Stimulated activated CD8-positive, alpha-beta memory T cell treated with anti-CD3 and anti-CD28 coated beads, Interleukin-15, amount 100 ng/mL, for 1 hour (primary cell): ENCODE data around the gene SASH1.

Source experiments
- DNase-seq: peaks from one replicate; pipeline ENCODE4 v3.0.0-alpha.2; 2020; ENCODE audit warnings: low read depth

SASH1 gene

DNA sequence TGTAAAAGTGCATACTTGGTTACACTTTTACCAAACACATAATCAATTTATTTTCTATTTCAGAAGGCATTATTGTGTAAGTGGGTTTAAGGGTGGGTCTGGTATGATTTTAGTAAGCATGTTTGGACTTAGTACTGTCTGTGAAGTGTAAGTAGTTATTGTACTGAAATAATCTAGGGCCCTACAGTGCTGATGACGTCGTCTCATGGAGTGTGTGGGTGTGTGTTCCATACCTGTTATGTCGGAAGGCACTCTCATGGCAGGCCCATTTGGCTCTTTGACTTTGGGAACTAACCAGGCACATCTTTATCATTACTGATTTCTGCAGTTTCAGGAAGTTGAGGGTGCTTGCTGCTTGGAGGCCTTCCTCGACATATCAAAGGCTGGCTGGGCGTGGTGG lies 155.1 kb downstream of the SASH1 start:
- no peak for DNase-seq

GRCh38 chr6:148500402-148500801 lies 157.8 kb downstream of the SASH1 start:
- DNase-seq = no peak

- no peak for DNase-seq
These were observed 158.5 kb downstream of the SASH1 start for GRCh38 chr6:148501178-148501590.

GRCh38 chr6:148502083-148502772 lies 159.6 kb downstream of the SASH1 start:
- no peak for DNase-seq

DNA sequence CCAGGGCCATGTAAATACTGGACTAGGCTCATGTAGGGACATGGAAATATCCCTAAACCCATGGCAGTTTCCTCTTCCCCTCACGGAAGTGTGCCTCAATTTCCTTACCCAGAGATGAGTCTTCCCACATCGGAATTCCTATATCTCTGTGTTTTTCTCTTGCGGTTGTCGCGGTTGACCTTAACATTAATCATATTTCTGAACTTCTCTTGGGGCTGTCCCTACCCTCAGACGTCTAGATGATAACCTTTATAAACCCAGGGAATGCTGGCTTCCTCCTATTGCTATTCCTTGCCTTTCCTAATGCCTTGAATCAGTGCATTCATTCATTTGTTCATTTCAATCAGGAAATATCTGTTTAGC lies 160.1 kb downstream of the SASH1 start:
- no peak for DNase-seq

GRCh38 chr6:148503703-148504102 lies 161.1 kb downstream of the SASH1 start:
- no peak for DNase-seq

GRCh38 chr6:148507774-148508173 lies 165.1 kb downstream of the SASH1 start:
- no peak for DNase-seq

DNA sequence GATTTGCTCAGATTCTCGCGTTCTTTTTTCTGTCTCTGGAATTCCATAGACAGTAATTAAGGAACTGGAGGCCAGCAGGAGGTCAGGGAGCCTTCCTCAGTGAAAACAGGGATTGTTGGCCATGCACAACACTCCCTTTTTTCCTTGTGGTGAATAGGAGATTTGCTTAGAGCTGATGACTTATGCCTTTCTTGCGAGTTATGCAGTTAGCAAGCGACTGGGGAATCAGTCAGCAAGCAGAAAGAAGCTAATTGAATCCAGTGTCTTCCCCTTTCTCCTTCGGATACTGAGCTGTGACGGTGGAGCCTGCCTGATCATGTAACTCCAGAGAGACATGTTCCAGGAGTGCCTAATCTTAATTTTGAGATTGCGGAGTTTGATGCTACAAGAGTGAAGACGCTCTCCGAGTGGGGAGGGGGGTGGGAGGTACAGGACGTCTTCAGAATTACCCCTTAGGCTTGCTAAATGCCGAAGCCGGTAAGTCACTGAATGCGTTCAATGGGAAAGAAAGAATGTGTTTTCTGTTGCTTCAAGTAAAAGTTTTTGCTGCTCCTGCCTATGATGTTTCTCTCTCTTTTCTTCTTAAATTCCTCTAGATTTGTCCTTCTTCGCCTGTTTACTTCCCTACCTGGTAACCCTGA lies 165.9 kb downstream of the SASH1 start:
- DNase-seq = no peak

DNA sequence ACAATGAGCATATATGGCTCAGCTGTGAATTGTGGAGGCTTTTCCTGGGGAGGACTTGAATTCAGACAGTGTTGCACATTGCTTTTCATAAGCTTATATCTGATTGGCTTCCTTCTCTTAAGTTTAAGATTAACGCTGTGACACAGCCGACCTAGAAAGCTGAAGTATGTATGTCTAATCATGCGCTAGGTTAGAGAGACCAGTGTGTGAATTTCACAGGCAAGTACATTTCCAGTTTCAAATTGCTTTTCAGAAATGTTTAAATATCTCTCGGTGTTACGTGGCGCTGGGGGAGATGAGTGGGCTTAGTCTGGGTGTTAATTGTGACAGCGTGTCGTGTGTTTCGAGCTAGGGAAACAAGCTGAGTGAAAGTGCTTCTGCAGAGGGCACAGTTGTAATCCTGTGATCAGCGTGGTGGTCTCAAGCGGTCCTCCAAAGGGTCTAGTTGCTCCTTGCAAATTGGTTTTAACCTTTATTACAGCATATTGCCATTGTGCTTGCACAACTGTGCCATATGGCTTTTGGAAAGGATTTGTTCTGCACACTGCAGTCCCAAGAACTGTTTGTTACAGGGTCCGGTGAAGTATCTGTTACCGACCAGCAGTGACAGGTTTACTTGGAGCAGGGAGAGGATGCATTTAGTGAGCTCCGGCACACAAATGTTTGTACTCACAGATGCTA lies 166.6 kb downstream of the SASH1 start:
- DNase-seq = no peak

GRCh38 chr6:148509800-148510581 lies 167.4 kb downstream of the SASH1 start:
- no peak for DNase-seq

DNA sequence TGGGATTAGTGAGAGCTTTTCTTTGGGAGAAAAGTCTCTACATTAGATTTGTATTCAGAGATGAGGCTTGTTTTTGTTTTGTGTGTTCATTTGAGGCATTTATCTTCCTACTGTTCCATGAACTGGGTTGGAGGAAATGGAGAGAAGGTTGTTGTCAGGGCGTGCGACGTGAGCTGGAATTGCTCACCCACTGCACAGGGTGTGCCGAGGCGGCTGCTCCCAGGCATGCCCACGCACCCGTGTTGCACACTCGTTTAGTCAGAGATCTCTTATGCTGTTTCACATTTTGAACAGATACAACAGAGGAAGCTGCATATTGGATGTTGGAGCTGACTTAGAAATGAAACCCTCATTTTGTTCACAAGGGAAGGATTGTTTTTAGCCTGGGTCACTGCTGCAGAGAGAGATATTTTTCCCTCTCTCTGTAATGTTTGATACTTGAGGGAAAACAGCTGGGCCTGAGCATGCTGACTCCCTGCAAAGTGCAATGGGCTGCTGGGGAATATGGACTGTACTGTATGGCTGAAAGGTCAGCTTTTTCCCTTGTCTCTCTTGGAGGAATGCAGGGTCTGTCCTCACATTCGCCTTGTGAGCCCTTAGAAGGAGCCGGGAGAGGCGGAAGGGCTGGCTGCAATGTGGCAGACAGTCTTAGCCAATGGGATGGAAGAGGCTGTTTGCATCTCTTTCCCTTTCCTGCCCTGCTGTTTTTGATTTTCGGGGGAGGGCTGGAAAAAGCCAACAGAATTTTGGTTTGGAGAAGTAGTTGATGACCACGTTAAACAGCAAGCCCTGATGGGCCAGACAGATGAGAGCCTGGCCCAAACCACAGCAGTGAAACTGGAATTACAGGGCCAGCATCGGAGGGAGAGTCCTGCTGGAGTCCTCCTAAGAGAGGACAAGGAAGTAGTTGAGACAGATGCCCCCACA lies 170.8 kb downstream of the SASH1 start:
- DNase-seq = no peak

- DNase-seq = no peak
These were observed 171.6 kb downstream of the SASH1 start for GRCh38 chr6:148514091-148514845.

- DNase-seq = no peak
These were observed 173.6 kb downstream of the SASH1 start for GRCh38 chr6:148516217-148516616.

DNA sequence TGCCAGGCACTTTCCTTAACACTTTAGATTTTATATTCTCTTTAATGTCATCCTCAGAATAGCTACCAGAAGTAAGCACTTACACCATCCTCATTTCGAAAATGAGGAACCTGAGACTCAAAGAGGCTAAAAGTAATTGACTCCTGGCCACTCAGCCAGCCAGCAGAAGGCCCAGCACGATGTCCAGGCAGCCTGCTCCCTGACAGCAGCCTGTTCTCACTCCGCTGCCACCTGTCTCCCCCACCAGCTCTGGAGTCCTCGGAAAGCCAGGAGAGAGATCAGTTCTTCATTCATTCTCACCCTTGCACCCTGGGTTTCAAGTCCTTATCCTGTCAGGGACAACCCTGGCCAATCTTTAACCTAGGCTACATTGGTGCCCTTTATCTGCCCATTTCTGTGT lies 174.0 kb downstream of the SASH1 start:
- no peak for DNase-seq

GRCh38 chr6:148517470-148517869 lies 174.8 kb downstream of the SASH1 start:
- no peak for DNase-seq

- no peak for DNase-seq
These were observed 176.0 kb downstream of the SASH1 start for GRCh38 chr6:148518511-148519156.

DNA sequence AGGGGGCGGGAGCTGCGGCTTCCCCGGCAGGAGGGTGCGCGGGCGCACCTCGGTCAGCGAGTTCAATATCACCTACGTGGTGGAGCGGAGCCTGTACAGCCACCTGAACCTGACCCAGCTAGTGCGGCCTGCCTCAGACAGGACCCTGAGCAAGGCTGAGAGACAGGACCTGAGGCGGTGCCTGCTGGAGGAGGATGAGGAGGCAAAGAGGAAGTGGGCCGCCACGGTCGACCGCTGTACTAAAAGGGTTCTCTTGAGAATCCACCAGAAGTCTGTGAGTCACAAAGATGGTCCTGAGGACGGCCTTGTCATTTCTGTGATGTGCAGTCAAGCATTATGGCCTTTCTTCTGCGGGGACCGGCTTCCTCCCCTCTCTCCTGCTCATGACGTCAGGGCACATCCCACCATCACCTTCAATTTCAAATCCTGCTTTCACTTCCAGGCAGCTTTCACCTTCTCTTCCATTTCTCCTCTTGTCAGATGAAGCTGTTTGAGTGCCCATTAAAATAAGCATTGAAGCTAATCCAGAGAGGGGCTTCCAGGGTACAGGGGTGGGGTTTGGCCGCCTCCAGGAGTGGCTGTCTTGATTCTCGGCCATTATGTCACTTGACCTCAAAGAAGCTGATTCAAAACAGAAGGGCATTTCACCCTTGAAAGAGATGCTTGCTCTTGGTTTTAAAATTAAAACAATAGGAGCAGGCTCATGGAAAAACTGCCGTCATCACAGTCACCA lies 177.6 kb downstream of the SASH1 start:
- no peak for DNase-seq

DNA sequence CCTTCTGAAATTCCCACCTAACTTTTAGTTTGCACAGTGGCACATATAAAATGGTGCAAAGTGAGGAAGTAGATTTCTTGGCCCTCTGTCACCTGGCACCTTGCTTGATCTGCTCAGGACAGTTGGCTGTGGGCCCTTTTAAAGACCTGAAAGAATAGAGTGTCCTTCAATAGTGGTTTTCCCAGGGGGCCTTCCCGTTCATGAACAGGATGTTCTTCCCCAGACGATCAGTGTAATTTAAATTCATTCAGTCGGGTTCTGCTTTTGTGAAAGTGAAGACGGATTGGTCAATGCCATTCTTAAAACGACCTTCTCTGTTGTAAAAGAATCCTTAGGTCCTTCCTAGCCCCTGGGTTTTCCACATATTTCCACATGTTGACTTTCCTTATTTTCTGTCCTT lies 178.5 kb downstream of the SASH1 start:
- no peak for DNase-seq

GRCh38 chr6:148521586-148521985 lies 178.9 kb downstream of the SASH1 start:
- DNase-seq = no peak

- no peak for DNase-seq
These were observed 180.4 kb downstream of the SASH1 start for GRCh38 chr6:148523048-148523447.
